K562 (cell line): Measurements from ENCODE around the gene RNF41. TPM values are rescaled to one million over a fixed set of nuclear protein-coding genes. Genes with fewer than 3 reads are reported as not detected.
A peak's percentile ranks its signal among the peaks of the same experiment; 100 is the strongest.

ENCODE experiments used
- ADNP ChIP-seq: fragments of 200-800 bp; sonication (Bioruptor generic); IDR thresholded peaks from 2 replicates; pipeline ENCODE4 v1.6.1; 2016; ENCODE audit warnings: missing genetic modification characterization, missing compliant biosample characterization
- DACH1 ChIP-seq: fragments of 450-650 bp; IDR thresholded peaks from 2 replicates; pipeline ENCODE4 v1.6.1; 2018; ENCODE audit not compliant: partially characterized antibody
- PML ChIP-seq: IDR thresholded peaks from 2 replicates; pipeline ENCODE4 v1.6.1; 2012; ENCODE audit warnings: low read length, inconsistent platforms
- POU5F1 ChIP-seq: fragments of 150-350 bp; IDR thresholded peaks from 2 replicates; pipeline ENCODE4 v1.6.1; 2014; ENCODE audit warnings: borderline replicate concordance, low read length, low read depth, mild to moderate bottlenecking; ENCODE audit not compliant: partially characterized antibody
- RUNX1 ChIP-seq: sonication (generic); IDR thresholded peaks from 2 replicates; pipeline ENCODE4 v1.6.1; 2016; ENCODE audit warnings: antibody characterized with exemption, low read depth
- SIRT6 ChIP-seq: IDR thresholded peaks from one replicate; pipeline ENCODE4 v1.6.1; 2012; ENCODE audit warnings: low read depth, mild to moderate bottlenecking, control low read depth, inconsistent platforms, low read length, moderate library complexity
- SMARCA4 ChIP-seq: fragments of 450-650 bp; IDR thresholded peaks from 2 replicates; pipeline ENCODE4 v1.6.1; 2016
- SMARCA5 ChIP-seq: fragments of 450-650 bp; IDR thresholded peaks from 2 replicates; pipeline ENCODE4 v1.6.1; 2016
- SNRNP70 ChIP-seq: fragments of 200-400 bp; formaldehyde crosslinking; optimal IDR thresholded peaks from 2 replicates; pipeline ENCODE3; 2017; ENCODE audit warnings: low read depth, low read length
- SP2 ChIP-seq: IDR thresholded peaks from 2 replicates; pipeline ENCODE4 v1.6.1; 2011; ENCODE audit warnings: mild to moderate bottlenecking, low read depth, low read length, moderate library complexity; ENCODE audit not compliant: poor library complexity, severe bottlenecking; ENCODE audit errors: extremely low read depth
- STAT5A ChIP-seq: IDR thresholded peaks from 2 replicates; pipeline ENCODE4 v1.6.1; 2012; ENCODE audit warnings: low read length, inconsistent platforms, borderline replicate concordance
- TRIM28 ChIP-seq: fragments of 450-650 bp; IDR thresholded peaks from 2 replicates; pipeline ENCODE4 v1.6.1; 2017
- ZKSCAN1 ChIP-seq: fragments of 150-350 bp; IDR thresholded peaks from 2 replicates; pipeline ENCODE4 v1.6.1; 2016; ENCODE audit warnings: low read depth, low read length
- ZKSCAN3 ChIP-seq: fragments of 250-450 bp; sonication (Bioruptor Pico); IDR thresholded peaks from 2 replicates; pipeline ENCODE4 v1.4.0; 2020
- ZNF121 ChIP-seq: sonication (generic); formaldehyde crosslinking; conservative IDR thresholded peaks from 2 replicates; pipeline ENCODE4 v1.8.0; 2022; ENCODE audit warnings: missing genetic modification reagents
- ZNF311 ChIP-seq: fragments of 250-450 bp; sonication (Bioruptor Pico); IDR thresholded peaks from 2 replicates; pipeline ENCODE4 v1.4.0; 2020; ENCODE audit warnings: mild to moderate bottlenecking, moderate library complexity
- polyA plus RNA-seq, 8 experiments: library from polyadenylated mRNA; depleted of rRNA in 4 of 8; stranded (reverse) in 5 of 8; unstranded in 3 of 8; fragments of >200 nt; fragmentation: Nextera tagmentation in 2 of 8; fragmentation: Illumina TruSeq in 1 of 8; extraction: Ambion mirVana in 2 of 8; extraction: Trizol in 1 of 8; gene quantifications; 2 replicates each; pipeline versions ENCODE4 v1.2.1 to v1.2.3, GENCODE V29; 2011 to 2014; ENCODE audit warnings: inconsistent platforms in 1 of 8, missing spikeins in 1 of 8
- total RNA-seq, 7 experiments: library from RNA; depleted of rRNA in 6 of 7; stranded (reverse); fragments of >200 nt in 6 of 7; fragmentation: Illumina TruSeq in 2 of 7; extraction: Trizol in 2 of 7; gene quantifications; 2 replicates each; pipeline versions ENCODE4 v1.2.1 to v1.2.3, GENCODE V29; 2011 to 2021; ENCODE audit warnings: low replicate concordance in 1 of 7
- TF ChIP-seq, protein P1 (sequence below), 2 experiments: fragments of 450-650 bp; IDR thresholded peaks; 2 replicates each; pipeline ENCODE4 v1.6.1; 2016
- TF ChIP-seq, protein P2 (sequence below): sonication (generic); formaldehyde crosslinking; IDR thresholded peaks from 2 replicates; pipeline ENCODE4 v1.8.0; 2022; ENCODE audit warnings: mild to moderate bottlenecking, low read depth, missing genetic modification reagents
- TF ChIP-seq, protein P3 (sequence below): fragments of 450-650 bp; IDR thresholded peaks from 2 replicates; pipeline ENCODE4 v1.6.1; 2016; ENCODE audit warnings: low read depth, mild to moderate bottlenecking, moderate library complexity
- TF ChIP-seq, protein P4 (sequence below): fragments of 250-450 bp; sonication (Bioruptor Pico); IDR thresholded peaks from 2 replicates; pipeline ENCODE4 v1.4.0; 2020; ENCODE audit warnings: mild to moderate bottlenecking
- TF ChIP-seq, protein P5 (sequence below): sonication (generic); formaldehyde crosslinking; IDR thresholded peaks from 2 replicates; pipeline ENCODE4 v1.8.0; 2022; ENCODE audit warnings: missing genetic modification reagents, mild to moderate bottlenecking, borderline replicate concordance
- TF ChIP-seq, protein P6 (sequence below): sonication (generic); formaldehyde crosslinking; IDR thresholded peaks from 2 replicates; pipeline ENCODE4 v1.8.1; 2023; ENCODE audit warnings: mild to moderate bottlenecking, missing genetic modification reagents

RNF41 gene
- total and polyA plus RNA-seq, 9 of the 15 experiments (the other 6 are each of a cell fraction or from before 2014, with no cell fraction given): 28.2 to 46.8 (median 33.8) TPM

DNA sequence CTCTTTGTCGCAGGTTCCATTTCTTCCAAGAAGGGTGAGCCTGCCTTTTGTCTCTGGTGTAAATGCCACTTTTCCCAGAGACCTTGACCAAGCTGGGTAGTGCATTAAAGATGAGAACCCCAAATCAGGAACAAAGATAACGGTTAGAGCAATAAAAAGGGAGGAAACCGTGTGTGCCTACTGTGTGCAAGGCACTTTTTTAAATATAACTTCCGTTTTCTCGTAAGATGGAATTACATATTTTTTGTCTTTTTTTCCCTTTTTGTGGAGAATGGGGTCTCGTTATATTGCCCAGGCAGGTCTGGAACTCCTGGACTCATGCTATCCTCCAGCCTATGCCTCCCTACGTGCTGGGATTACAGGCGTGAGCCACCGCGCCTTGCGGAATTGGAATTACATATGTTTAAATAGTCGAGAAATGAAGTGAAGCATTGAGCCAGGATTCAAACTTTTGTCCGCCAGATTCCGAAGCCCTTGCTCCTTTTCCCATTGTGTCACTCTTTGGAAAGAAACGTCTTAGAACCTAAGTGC lies 1.9 kb upstream of the RNF41 start (continued):
- TF ChIP-seq, protein P1, sequence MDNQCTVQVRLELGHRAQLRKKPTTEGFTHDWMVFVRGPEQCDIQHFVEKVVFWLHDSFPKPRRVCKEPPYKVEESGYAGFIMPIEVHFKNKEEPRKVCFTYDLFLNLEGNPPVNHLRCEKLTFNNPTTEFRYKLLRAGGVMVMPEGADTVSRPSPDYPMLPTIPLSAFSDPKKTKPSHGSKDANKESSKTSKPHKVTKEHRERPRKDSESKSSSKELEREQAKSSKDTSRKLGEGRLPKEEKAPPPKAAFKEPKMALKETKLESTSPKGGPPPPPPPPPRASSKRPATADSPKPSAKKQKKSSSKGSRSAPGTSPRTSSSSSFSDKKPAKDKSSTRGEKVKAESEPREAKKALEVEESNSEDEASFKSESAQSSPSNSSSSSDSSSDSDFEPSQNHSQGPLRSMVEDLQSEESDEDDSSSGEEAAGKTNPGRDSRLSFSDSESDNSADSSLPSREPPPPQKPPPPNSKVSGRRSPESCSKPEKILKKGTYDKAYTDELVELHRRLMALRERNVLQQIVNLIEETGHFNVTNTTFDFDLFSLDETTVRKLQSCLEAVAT (IDR thresholded peaks at IDR 0.05): peak in 1 of 2 experiments; percentile 27; a peak in 1 of 4 replicates
- no peak for TF ChIP-seq ZKSCAN3
- TF ChIP-seq, protein P2, sequence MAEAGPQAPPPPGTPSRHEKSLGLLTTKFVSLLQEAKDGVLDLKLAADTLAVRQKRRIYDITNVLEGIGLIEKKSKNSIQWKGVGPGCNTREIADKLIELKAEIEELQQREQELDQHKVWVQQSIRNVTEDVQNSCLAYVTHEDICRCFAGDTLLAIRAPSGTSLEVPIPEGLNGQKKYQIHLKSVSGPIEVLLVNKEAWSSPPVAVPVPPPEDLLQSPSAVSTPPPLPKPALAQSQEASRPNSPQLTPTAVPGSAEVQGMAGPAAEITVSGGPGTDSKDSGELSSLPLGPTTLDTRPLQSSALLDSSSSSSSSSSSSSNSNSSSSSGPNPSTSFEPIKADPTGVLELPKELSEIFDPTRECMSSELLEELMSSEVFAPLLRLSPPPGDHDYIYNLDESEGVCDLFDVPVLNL: no peak
- TF ChIP-seq SIRT6: no peak
- TF ChIP-seq, protein P3, sequence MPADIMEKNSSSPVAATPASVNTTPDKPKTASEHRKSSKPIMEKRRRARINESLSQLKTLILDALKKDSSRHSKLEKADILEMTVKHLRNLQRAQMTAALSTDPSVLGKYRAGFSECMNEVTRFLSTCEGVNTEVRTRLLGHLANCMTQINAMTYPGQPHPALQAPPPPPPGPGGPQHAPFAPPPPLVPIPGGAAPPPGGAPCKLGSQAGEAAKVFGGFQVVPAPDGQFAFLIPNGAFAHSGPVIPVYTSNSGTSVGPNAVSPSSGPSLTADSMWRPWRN: no peak
- peak; percentile 34; the same call in 1 of the 2 replicates for TF ChIP-seq TRIM28
- no peak for TF ChIP-seq ZNF311 (CRISPR knock-in tag)
- 0 out of 2 replicates have a peak, but pooled peaks have one; percentile 8 for TF ChIP-seq SMARCA4
- TF ChIP-seq, protein P4, sequence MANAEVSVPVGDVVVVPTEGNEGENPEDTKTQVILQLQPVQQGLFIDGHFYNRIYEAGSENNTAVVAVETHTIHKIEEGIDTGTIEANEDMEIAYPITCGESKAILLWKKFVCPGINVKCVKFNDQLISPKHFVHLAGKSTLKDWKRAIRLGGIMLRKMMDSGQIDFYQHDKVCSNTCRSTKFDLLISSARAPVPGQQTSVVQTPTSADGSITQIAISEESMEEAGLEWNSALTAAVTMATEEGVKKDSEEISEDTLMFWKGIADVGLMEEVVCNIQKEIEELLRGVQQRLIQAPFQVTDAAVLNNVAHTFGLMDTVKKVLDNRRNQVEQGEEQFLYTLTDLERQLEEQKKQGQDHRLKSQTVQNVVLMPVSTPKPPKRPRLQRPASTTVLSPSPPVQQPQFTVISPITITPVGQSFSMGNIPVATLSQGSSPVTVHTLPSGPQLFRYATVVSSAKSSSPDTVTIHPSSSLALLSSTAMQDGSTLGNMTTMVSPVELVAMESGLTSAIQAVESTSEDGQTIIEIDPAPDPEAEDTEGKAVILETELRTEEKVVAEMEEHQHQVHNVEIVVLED (CRISPR knock-in tag): no peak
- TF ChIP-seq ADNP (tag): 0 out of 2 replicates have a peak, but pooled peaks have one; percentile 50
- TF ChIP-seq DACH1: no peak
- peak; percentile 92 for TF ChIP-seq ZKSCAN1
- no peak for TF ChIP-seq POU5F1
- TF ChIP-seq SMARCA5: peak; percentile 45; the same call in 1 of the 2 replicates
- TF ChIP-seq, protein P5, sequence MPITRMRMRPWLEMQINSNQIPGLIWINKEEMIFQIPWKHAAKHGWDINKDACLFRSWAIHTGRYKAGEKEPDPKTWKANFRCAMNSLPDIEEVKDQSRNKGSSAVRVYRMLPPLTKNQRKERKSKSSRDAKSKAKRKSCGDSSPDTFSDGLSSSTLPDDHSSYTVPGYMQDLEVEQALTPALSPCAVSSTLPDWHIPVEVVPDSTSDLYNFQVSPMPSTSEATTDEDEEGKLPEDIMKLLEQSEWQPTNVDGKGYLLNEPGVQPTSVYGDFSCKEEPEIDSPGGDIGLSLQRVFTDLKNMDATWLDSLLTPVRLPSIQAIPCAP (CRISPR knock-in tag): 0 out of 2 replicates have a peak, but pooled peaks have one; percentile 39
- TF ChIP-seq RUNX1: no peak
- TF ChIP-seq ZNF121 (CRISPR knock-in tag): 0 out of 2 replicates have a peak, but pooled peaks have one; percentile 22
- TF ChIP-seq, protein P6, sequence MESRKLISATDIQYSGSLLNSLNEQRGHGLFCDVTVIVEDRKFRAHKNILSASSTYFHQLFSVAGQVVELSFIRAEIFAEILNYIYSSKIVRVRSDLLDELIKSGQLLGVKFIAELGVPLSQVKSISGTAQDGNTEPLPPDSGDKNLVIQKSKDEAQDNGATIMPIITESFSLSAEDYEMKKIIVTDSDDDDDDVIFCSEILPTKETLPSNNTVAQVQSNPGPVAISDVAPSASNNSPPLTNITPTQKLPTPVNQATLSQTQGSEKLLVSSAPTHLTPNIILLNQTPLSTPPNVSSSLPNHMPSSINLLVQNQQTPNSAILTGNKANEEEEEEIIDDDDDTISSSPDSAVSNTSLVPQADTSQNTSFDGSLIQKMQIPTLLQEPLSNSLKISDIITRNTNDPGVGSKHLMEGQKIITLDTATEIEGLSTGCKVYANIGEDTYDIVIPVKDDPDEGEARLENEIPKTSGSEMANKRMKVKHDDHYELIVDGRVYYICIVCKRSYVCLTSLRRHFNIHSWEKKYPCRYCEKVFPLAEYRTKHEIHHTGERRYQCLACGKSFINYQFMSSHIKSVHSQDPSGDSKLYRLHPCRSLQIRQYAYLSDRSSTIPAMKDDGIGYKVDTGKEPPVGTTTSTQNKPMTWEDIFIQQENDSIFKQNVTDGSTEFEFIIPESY: peak; percentile 98
- TF ChIP-seq STAT5A: 0 out of 2 replicates have a peak, but pooled peaks have one; percentile 11
- peak; percentile 14; the same call in 1 of the 2 replicates for TF ChIP-seq PML
- TF ChIP-seq SNRNP70: no peak
- no peak for TF ChIP-seq SP2
